ENCODE data around the gene PPP3CA.

PPP3CA gene

GRCh38 chr4:101329592-101329991, 17.7 kb downstream of the PPP3CA start:
- DNase-seq = no peak

GRCh38 chr4:101328063-101328602, 19.2 kb downstream of the PPP3CA start:
- no peak for DNase-seq

- no peak for DNase-seq
These were observed 20.8 kb downstream of the PPP3CA start for GRCh38 chr4:101326576-101326975.

- DNase-seq = no peak
These were observed 24.6 kb downstream of the PPP3CA start for GRCh38 chr4:101322743-101323142.

GRCh38 chr4:101321481-101322042, 25.8 kb downstream of the PPP3CA start:
- DNase-seq = no peak

GRCh38 chr4:101315786-101316185, 31.5 kb downstream of the PPP3CA start:
- no peak for DNase-seq

- DNase-seq = no peak
These were observed 32.3 kb downstream of the PPP3CA start for GRCh38 chr4:101315041-101315440.

- DNase-seq = no peak
These were observed 37.4 kb downstream of the PPP3CA start for GRCh38 chr4:101309925-101310324.

GRCh38 chr4:101307899-101308298, 39.4 kb downstream of the PPP3CA start:
- no peak for DNase-seq

GRCh38 chr4:101306764-101307615, 40.3 kb downstream of the PPP3CA start:
- DNase-seq = no peak

GRCh38 chr4:101306225-101306624, 41.1 kb downstream of the PPP3CA start:
- no peak for DNase-seq

GRCh38 chr4:101304916-101305315, 42.4 kb downstream of the PPP3CA start:
- DNase-seq = no peak

- no peak for DNase-seq
These were observed 47.3 kb downstream of the PPP3CA start for GRCh38 chr4:101299899-101300540.

- DNase-seq = no peak
These were observed 48.3 kb downstream of the PPP3CA start for GRCh38 chr4:101299021-101299420.

GRCh38 chr4:101295691-101296090, 51.6 kb downstream of the PPP3CA start:
- DNase-seq = no peak

GRCh38 chr4:101294597-101294996, 52.7 kb downstream of the PPP3CA start:
- DNase-seq = no peak

GRCh38 chr4:101292901-101293300, 54.4 kb downstream of the PPP3CA start:
- DNase-seq = no peak

GRCh38 chr4:101292214-101292613, 55.1 kb downstream of the PPP3CA start:
- DNase-seq = no peak

GRCh38 chr4:101291198-101291597, 56.1 kb downstream of the PPP3CA start:
- no peak for DNase-seq

- DNase-seq = no peak
These were observed 56.7 kb downstream of the PPP3CA start for GRCh38 chr4:101290654-101291053.

- DNase-seq = no peak
These were observed 58.0 kb downstream of the PPP3CA start for GRCh38 chr4:101289306-101289705.

GRCh38 chr4:101288365-101289145, 58.8 kb downstream of the PPP3CA start:
- DNase-seq = no peak

- DNase-seq = no peak
These were observed 60.0 kb downstream of the PPP3CA start for GRCh38 chr4:101287324-101287723.
